H9 (cell line): Measurements from ENCODE around the gene KLHL3. TPM values are rescaled to one million over a fixed set of nuclear protein-coding genes. Genes with fewer than 3 reads are reported as not detected.

Source experiments
- DNase-seq: peaks from one replicate; pipeline ENCODE4 v3.0.0-alpha.2; 2017
- H2AFZ ChIP-seq: one replicate; pipeline ENCODE4 v1.6.1; 2013; ENCODE audit warnings: mild to moderate bottlenecking, low read length, control low read depth, moderate library complexity
- H2AK5ac ChIP-seq: 2 replicates; pipeline ENCODE4 v1.6.1; 2013; ENCODE audit warnings: low read length, control low read depth, mixed read lengths; ENCODE audit not compliant: insufficient read length
- H2BK120ac ChIP-seq: one replicate; pipeline ENCODE4 v1.6.1; 2013; ENCODE audit warnings: low read depth, mild to moderate bottlenecking, low read length, control low read depth, inconsistent platforms; ENCODE audit not compliant: poor library complexity, severe bottlenecking
- H2BK12ac ChIP-seq: 2 replicates; pipeline ENCODE4 v1.6.1; 2013; ENCODE audit warnings: low read length, control low read depth, mixed read lengths, low read depth; ENCODE audit not compliant: insufficient read length
- H2BK15ac ChIP-seq: 2 replicates; pipeline ENCODE4 v1.6.1; 2013; ENCODE audit warnings: low read depth, low read length, control low read depth
- H2BK20ac ChIP-seq: one replicate; pipeline ENCODE4 v1.6.1; 2013; ENCODE audit warnings: low read depth, mild to moderate bottlenecking, low read length, control low read depth, inconsistent platforms; ENCODE audit not compliant: poor library complexity, severe bottlenecking
- H2BK5ac ChIP-seq: 2 replicates; pipeline ENCODE4 v1.6.1; 2013; ENCODE audit warnings: low read length, control low read depth, mixed read lengths; ENCODE audit not compliant: insufficient read length
- H3K14ac ChIP-seq: 2 replicates; pipeline ENCODE4 v1.6.1; 2013; ENCODE audit warnings: low read length, control low read depth; ENCODE audit not compliant: insufficient read depth
- H3K18ac ChIP-seq: 2 replicates; pipeline ENCODE4 v1.6.1; 2013; ENCODE audit warnings: low read depth, mild to moderate bottlenecking, mixed read lengths, low read length, control low read depth; ENCODE audit not compliant: insufficient read length
- H3K23ac ChIP-seq: 2 replicates; pipeline ENCODE4 v1.6.1; 2013; ENCODE audit warnings: low read length, control low read depth, mixed read lengths, low read depth; ENCODE audit not compliant: insufficient read length
- H3K23me2 ChIP-seq: 2 replicates; pipeline ENCODE4 v1.6.1; 2013; ENCODE audit warnings: low read depth, mild to moderate bottlenecking, mixed read lengths, low read length, control low read depth; ENCODE audit not compliant: insufficient read length, poor library complexity, severe bottlenecking
- H3K27ac ChIP-seq: 2 replicates; pipeline ENCODE4 v1.5.1; 2013; ENCODE audit warnings: low read length, control low read depth, mixed read lengths, low read depth; ENCODE audit not compliant: insufficient read length
- H3K27me3 ChIP-seq: 2 replicates; pipeline ENCODE4 v1.6.1; 2013; ENCODE audit warnings: low read length, control low read depth, inconsistent platforms; ENCODE audit not compliant: insufficient read depth
- H3K4ac ChIP-seq: 2 replicates; pipeline ENCODE4 v1.6.1; 2013; ENCODE audit warnings: low read depth, mild to moderate bottlenecking, control low read depth, inconsistent platforms, low read length, moderate library complexity
- H3K4me1 ChIP-seq: 2 replicates; pipeline ENCODE4 v1.6.1; 2013; ENCODE audit warnings: low read length, control low read depth, inconsistent platforms; ENCODE audit not compliant: insufficient read depth
- H3K4me2 ChIP-seq: 2 replicates; pipeline ENCODE4 v1.6.1; 2013; ENCODE audit warnings: low read length, control low read depth, mixed read lengths; ENCODE audit not compliant: insufficient read length, insufficient read depth
- H3K56ac ChIP-seq: 2 replicates; pipeline ENCODE4 v1.6.1; 2013; ENCODE audit warnings: low read depth, mild to moderate bottlenecking, mixed read lengths, low read length, control low read depth; ENCODE audit not compliant: insufficient read length
- H3K79me1 ChIP-seq: 2 replicates; pipeline ENCODE4 v1.6.1; 2013; ENCODE audit warnings: low read depth, mild to moderate bottlenecking, moderate library complexity, low read length, control low read depth, inconsistent platforms; ENCODE audit not compliant: insufficient read depth, poor library complexity, severe bottlenecking
- H3K79me2 ChIP-seq: 2 replicates; pipeline ENCODE4 v1.6.1; 2013; ENCODE audit warnings: low read length, control low read depth, inconsistent platforms; ENCODE audit not compliant: insufficient read depth
- H3K9ac ChIP-seq: 2 replicates; pipeline ENCODE4 v1.6.1; 2013; ENCODE audit warnings: low read length, control low read depth, mixed read lengths; ENCODE audit not compliant: insufficient read length; ENCODE audit errors: extremely low read depth
- H3K9me3 ChIP-seq: one replicate; pipeline ENCODE4 v1.6.1; 2013; ENCODE audit warnings: low read depth, low read length, inconsistent platforms; ENCODE audit not compliant: control insufficient read depth
- H3T11ph ChIP-seq: one replicate; pipeline ENCODE4 v1.6.1; 2013; ENCODE audit warnings: mild to moderate bottlenecking, low read length, control low read depth, inconsistent platforms
- H4K20me1 ChIP-seq: one replicate; pipeline ENCODE4 v1.6.1; 2013; ENCODE audit not compliant: control insufficient read depth, insufficient read length, insufficient read depth
- H4K5ac ChIP-seq: 2 replicates; pipeline ENCODE4 v1.6.1; 2013; ENCODE audit warnings: low read depth, mild to moderate bottlenecking, mixed read lengths, low read length, control low read depth; ENCODE audit not compliant: insufficient read length
- H4K8ac ChIP-seq: replicated peaks from 2 replicates; pipeline ENCODE4 v1.6.1; 2013; ENCODE audit warnings: low read length, control low read depth, mixed read lengths, low read depth; ENCODE audit not compliant: insufficient read length
- H4K91ac ChIP-seq: 2 replicates; pipeline ENCODE4 v1.6.1; 2013; ENCODE audit warnings: low read depth, mild to moderate bottlenecking, moderate library complexity, mixed read lengths, low read length, control low read depth; ENCODE audit not compliant: insufficient read length
- H3K27ac Mint-ChIP-seq, 3 experiments: 2 replicates in 2 of 3; 3 replicates in 1 of 3; pipeline ENCODE4 v1.8.0; 2020 to 2021; ENCODE audit warnings: mixed read lengths in 3 of 3, mild to moderate bottlenecking in 1 of 3, moderate library complexity in 1 of 3
- H3K27me3 Mint-ChIP-seq: 2 replicates; pipeline ENCODE4 v1.8.0; 2021; ENCODE audit warnings: low read depth, mild to moderate bottlenecking, moderate library complexity, mixed read lengths
- H3K36me3 Mint-ChIP-seq, 3 experiments: 2 replicates in 2 of 3; 3 replicates in 1 of 3; pipeline ENCODE4 v1.8.0; 2020 to 2021; ENCODE audit warnings: low read depth in 3 of 3, mixed read lengths in 3 of 3; ENCODE audit not compliant: insufficient read depth in 1 of 3
- H3K4me1 Mint-ChIP-seq, 2 experiments: 2 replicates each; pipeline ENCODE4 v1.8.0; 2020; ENCODE audit warnings: mixed read lengths in 2 of 2
- H3K4me3 Mint-ChIP-seq, 2 experiments: 2 replicates in 1 of 2; 3 replicates in 1 of 2; pipeline ENCODE4 v1.8.0; 2020 to 2021; ENCODE audit warnings: mild to moderate bottlenecking in 2 of 2, mixed read lengths in 2 of 2, moderate library complexity in 1 of 2
- H3K9me3 Mint-ChIP-seq, 2 experiments: 2 replicates in 1 of 2; 3 replicates in 1 of 2; pipeline ENCODE4 v1.8.0; 2020; ENCODE audit warnings: mild to moderate bottlenecking in 2 of 2, mixed read lengths in 2 of 2, moderate library complexity in 1 of 2
- WGBS: extraction: QIAGEN DNeasy Blood & Tissue Kit; methylation state at CpG from one replicate; pipeline ENCODE4 v1.1.7; 2013; ENCODE audit warnings: missing lambda C conversion rate, low lambda C conversion rate, mixed read lengths; ENCODE audit not compliant: insufficient read length; ENCODE audit errors: extremely low coverage; 5-methylcytosine and 5-hydroxymethylcytosine counted together
- total RNA-seq: library from RNA; stranded (reverse); gene quantifications from 2 replicates; pipeline ENCODE4 v1.2.1, GENCODE V29; 2021
- TF ChIP-seq, protein P1 (sequence below): fragments of 200-600 bp; sonication (generic); conservative IDR thresholded peaks from 3 replicates; pipeline ENCODE4 v1.8.0; 2021; ENCODE audit warnings: antibody characterized with exemption, mild to moderate bottlenecking

The KLHL3 gene
- total RNA-seq, 1 experiment from 2014 or later, result 12.8 TPM

DNA sequence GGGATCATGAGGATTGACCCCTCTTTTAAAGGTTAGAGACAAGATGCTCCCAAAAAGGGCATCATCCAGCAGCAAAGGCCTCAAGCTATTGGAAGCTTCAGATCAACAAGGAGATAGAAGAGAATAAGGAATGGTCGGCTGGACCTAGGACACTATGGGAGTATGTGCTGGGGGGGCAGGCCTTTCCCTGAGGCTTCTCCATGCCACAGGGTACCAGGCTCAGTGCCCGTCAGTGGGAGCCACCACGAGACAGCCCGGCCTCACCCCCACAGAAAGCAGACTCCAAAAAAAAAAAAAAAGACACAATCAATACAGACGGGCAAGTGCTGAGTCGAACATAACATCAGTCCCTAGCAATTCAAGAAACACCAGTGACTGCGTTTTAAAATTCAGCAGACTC is 117.4 kb downstream of the KLHL3 start:
- no peak for DNase-seq
- H3K56ac ChIP-seq, result no peak overlapping the region
- no peak overlapping the region for H3K23ac ChIP-seq
- H3K23me2 ChIP-seq, result no peaks in the 10 kb centered on the region
- H4K20me1 ChIP-seq, result no peaks in the 10 kb centered on the region
- Mint-ChIP-seq H3K27ac (no peak overlapping the region; a peak in 1 of 7 replicates), H3K9me3 (no peaks in the 10 kb centered on the region), H3K4me1 (no peaks in the 10 kb centered on the region; a peak in 1 of 4 replicates), H3K27me3 (no peaks in the 10 kb centered on the region), H3K36me3 (peaks cover 0 to 5% (median 0%) of the 10 kb centered on the region in 3 experiments; a peak in 3 of 7 replicates), H3K4me3 (no peak overlapping the region)
- H3K4me1 ChIP-seq, result no peaks in the 10 kb centered on the region
- TF ChIP-seq, protein P1, sequence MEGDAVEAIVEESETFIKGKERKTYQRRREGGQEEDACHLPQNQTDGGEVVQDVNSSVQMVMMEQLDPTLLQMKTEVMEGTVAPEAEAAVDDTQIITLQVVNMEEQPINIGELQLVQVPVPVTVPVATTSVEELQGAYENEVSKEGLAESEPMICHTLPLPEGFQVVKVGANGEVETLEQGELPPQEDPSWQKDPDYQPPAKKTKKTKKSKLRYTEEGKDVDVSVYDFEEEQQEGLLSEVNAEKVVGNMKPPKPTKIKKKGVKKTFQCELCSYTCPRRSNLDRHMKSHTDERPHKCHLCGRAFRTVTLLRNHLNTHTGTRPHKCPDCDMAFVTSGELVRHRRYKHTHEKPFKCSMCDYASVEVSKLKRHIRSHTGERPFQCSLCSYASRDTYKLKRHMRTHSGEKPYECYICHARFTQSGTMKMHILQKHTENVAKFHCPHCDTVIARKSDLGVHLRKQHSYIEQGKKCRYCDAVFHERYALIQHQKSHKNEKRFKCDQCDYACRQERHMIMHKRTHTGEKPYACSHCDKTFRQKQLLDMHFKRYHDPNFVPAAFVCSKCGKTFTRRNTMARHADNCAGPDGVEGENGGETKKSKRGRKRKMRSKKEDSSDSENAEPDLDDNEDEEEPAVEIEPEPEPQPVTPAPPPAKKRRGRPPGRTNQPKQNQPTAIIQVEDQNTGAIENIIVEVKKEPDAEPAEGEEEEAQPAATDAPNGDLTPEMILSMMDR, result no peak
- no peaks in the 10 kb centered on the region for H3K9me3 ChIP-seq
- H4K5ac ChIP-seq, result no peak overlapping the region
- H2BK15ac ChIP-seq, result no peak overlapping the region
- no peak overlapping the region for H2AFZ ChIP-seq
- no peak overlapping the region for H2BK120ac ChIP-seq
- no peak overlapping the region for H3K4ac ChIP-seq
- no peak overlapping the region for H3K4me2 ChIP-seq
- no peak overlapping the region for H2BK5ac ChIP-seq
- no peak overlapping the region for H3T11ph ChIP-seq
- H3K9ac ChIP-seq, result no peak overlapping the region
- no peak overlapping the region for H4K91ac ChIP-seq
- no peaks in the 10 kb centered on the region for H3K79me2 ChIP-seq
- no peak overlapping the region for H2BK20ac ChIP-seq
- no peaks in the 10 kb centered on the region for H3K79me1 ChIP-seq
- no peak overlapping the region for H3K18ac ChIP-seq
- no peak overlapping the region for H4K8ac ChIP-seq
- no peak overlapping the region for H3K27ac ChIP-seq
- WGBS, result no CpG with 5 or more reads among the region's 7 CpGs
- no peaks in the 10 kb centered on the region for H3K27me3 ChIP-seq
- no peak overlapping the region for H2BK12ac ChIP-seq
- H3K14ac ChIP-seq, result no peak overlapping the region
- no peak overlapping the region for H2AK5ac ChIP-seq
